Measurements from ENCODE around the gene TAAR6. TPM values are rescaled to one million over a fixed set of nuclear protein-coding genes. Genes with fewer than 3 reads are reported as not detected.

The TAAR6 gene
- total RNA-seq, 1 experiment from 2014 or later: not detected

DNA sequence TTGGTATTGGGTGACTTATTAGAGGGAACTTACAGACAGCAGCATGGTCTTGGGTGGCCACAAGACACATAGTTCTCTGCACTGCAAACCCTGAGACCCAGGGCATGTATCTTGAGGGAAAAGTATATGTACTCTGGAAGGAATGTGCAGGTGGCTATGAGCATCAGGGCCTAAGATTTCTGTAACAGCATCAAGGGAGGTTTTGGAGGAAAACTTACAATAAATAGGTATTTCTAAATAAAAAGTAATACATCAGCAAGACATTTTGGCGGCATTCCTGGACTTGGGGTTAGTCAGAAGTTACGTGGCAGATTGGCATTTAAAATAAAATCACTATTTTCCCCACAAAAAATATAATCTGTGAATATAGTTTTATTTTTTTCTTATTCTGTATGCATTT is 49.2 kb upstream of the TAAR6 start:
- peaks cover 7% of the 10 kb centered on the region in 2 experiments for H3K4me1 Mint-ChIP-seq

More for the DNA sequence above, 49.2 kb upstream of the TAAR6 start:
- no peaks in the 10 kb centered on the region for H3K79me1 ChIP-seq (ENCODE audit: insufficient read depth, low read depth, low read length, poor library complexity, severe bottlenecking)
- no peak overlapping the region for H3K4ac ChIP-seq (ENCODE audit: low read depth, low read length)
- Mint-ChIP-seq H3K27ac (no peak overlapping the region), H3K27me3 (ENCODE audit: low read depth) (peaks cover 15% of the 10 kb centered on the region), H3K9me3 (no peaks in the 10 kb centered on the region), H3K4me3 (no peak overlapping the region), H3K36me3 (ENCODE audit: insufficient read depth in 1 of 3, low read depth in 3 of 3) (no peaks in the 10 kb centered on the region)
- no peaks in the 10 kb centered on the region for H3K4me1 ChIP-seq (ENCODE audit: insufficient read depth, low read length)
- H3K56ac ChIP-seq (ENCODE audit: insufficient read length, low read depth, low read length): no peak overlapping the region
- DNase-seq: no peak
- no peak overlapping the region for H3K23ac ChIP-seq (ENCODE audit: insufficient read length, low read depth, low read length)
- no CpG with 5 or more reads among the region's 2 CpGs for WGBS (ENCODE audit: extremely low coverage, insufficient read length, low lambda C conversion rate)
- no peaks in the 10 kb centered on the region for H3K79me2 ChIP-seq (ENCODE audit: insufficient read depth, low read length)
- H3K27ac ChIP-seq (ENCODE audit: insufficient read length, low read depth, low read length): no peak overlapping the region
- H2BK120ac ChIP-seq (ENCODE audit: low read depth, low read length, poor library complexity, severe bottlenecking): no peak overlapping the region
- H2BK15ac ChIP-seq (ENCODE audit: low read depth, low read length): no peak overlapping the region
- H2AK5ac ChIP-seq (ENCODE audit: insufficient read length, low read length): no peak overlapping the region
- TF ChIP-seq, protein P1, sequence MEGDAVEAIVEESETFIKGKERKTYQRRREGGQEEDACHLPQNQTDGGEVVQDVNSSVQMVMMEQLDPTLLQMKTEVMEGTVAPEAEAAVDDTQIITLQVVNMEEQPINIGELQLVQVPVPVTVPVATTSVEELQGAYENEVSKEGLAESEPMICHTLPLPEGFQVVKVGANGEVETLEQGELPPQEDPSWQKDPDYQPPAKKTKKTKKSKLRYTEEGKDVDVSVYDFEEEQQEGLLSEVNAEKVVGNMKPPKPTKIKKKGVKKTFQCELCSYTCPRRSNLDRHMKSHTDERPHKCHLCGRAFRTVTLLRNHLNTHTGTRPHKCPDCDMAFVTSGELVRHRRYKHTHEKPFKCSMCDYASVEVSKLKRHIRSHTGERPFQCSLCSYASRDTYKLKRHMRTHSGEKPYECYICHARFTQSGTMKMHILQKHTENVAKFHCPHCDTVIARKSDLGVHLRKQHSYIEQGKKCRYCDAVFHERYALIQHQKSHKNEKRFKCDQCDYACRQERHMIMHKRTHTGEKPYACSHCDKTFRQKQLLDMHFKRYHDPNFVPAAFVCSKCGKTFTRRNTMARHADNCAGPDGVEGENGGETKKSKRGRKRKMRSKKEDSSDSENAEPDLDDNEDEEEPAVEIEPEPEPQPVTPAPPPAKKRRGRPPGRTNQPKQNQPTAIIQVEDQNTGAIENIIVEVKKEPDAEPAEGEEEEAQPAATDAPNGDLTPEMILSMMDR (conservative IDR thresholded peaks at IDR 0.05): no peak
- no peak overlapping the region for H2BK5ac ChIP-seq (ENCODE audit: insufficient read length, low read length)
- no peak overlapping the region for H2BK20ac ChIP-seq (ENCODE audit: low read depth, low read length, poor library complexity, severe bottlenecking)
- H3K23me2 ChIP-seq (ENCODE audit: insufficient read length, low read depth, low read length, poor library complexity, severe bottlenecking): no peaks in the 10 kb centered on the region
- H3K14ac ChIP-seq (ENCODE audit: insufficient read depth, low read length): no peak overlapping the region
- no peaks in the 10 kb centered on the region for H3K9me3 ChIP-seq (ENCODE audit: control insufficient read depth, low read depth, low read length)
- no peak overlapping the region for H4K5ac ChIP-seq (ENCODE audit: insufficient read length, low read depth, low read length)
- H2BK12ac ChIP-seq (ENCODE audit: insufficient read length, low read depth, low read length): no peak overlapping the region
- no peak overlapping the region for H4K8ac ChIP-seq (replicated peaks; ENCODE audit: insufficient read length, low read depth, low read length)
- no peaks in the 10 kb centered on the region for H3K27me3 ChIP-seq (ENCODE audit: insufficient read depth, low read length)
- no peak overlapping the region for H3T11ph ChIP-seq (ENCODE audit: low read length)
- no peak overlapping the region for H3K9ac ChIP-seq (ENCODE audit: extremely low read depth, insufficient read length, low read length)
- H4K20me1 ChIP-seq (ENCODE audit: control insufficient read depth, insufficient read depth, insufficient read length): no peaks in the 10 kb centered on the region
- H2AFZ ChIP-seq (ENCODE audit: low read length): no peak overlapping the region
- no peak overlapping the region for H3K4me2 ChIP-seq (ENCODE audit: insufficient read depth, insufficient read length, low read length)
- H3K18ac ChIP-seq (ENCODE audit: insufficient read length, low read depth, low read length): no peak overlapping the region
- no peak overlapping the region for H4K91ac ChIP-seq (ENCODE audit: insufficient read length, low read depth, low read length)

All from H9 (cell line).